HCT116 (cell line): ENCODE data around the gene BCHE.

Experiments used
- CEBPB ChIP-seq: IDR thresholded peaks from 2 replicates; pipeline ENCODE4 v1.6.1; 2012; ENCODE audit warnings: low read depth
- EZH2 ChIP-seq: fragments of 200-600 bp; sonication (generic); IDR thresholded peaks from 2 replicates; pipeline ENCODE4 v1.6.1; 2017; ENCODE audit warnings: antibody characterized with exemption, mixed run types
- POLR2A ChIP-seq: IDR thresholded peaks from 2 replicates; pipeline ENCODE4 v1.7.0; 2011; ENCODE audit warnings: borderline replicate concordance; ENCODE audit not compliant: insufficient read depth, insufficient read length; ENCODE audit errors: extremely low read depth
- POLR2AphosphoS5 ChIP-seq: IDR thresholded peaks from 2 replicates; pipeline ENCODE4 v1.6.1; 2011; ENCODE audit warnings: mild to moderate bottlenecking, low read depth, low read length, moderate library complexity
- SP1 ChIP-seq: IDR thresholded peaks from 2 replicates; pipeline ENCODE4 v1.6.1; 2012; ENCODE audit warnings: low read depth
- SRF ChIP-seq: IDR thresholded peaks from 2 replicates; pipeline ENCODE4 v1.6.1; 2012; ENCODE audit warnings: low read depth
- TF ChIP-seq, protein P1 (sequence below), 3 experiments: fragments of 200-600 bp in 1 of 3; sonication (generic) in 1 of 3; IDR thresholded peaks in 2 of 3; conservative IDR thresholded peaks in 1 of 3; 2 replicates each; pipeline ENCODE4 v1.5.1; 2012 to 2017; ENCODE audit warnings: low read depth in 2 of 3, low read length in 2 of 3, antibody characterized with exemption in 1 of 3, borderline replicate concordance in 1 of 3, control low read depth in 1 of 3, mild to moderate bottlenecking in 1 of 3, mixed read lengths in 1 of 3, mixed run types in 1 of 3, moderate library complexity in 1 of 3; ENCODE audit not compliant: insufficient read depth in 1 of 3

- TF ChIP-seq, protein P1, sequence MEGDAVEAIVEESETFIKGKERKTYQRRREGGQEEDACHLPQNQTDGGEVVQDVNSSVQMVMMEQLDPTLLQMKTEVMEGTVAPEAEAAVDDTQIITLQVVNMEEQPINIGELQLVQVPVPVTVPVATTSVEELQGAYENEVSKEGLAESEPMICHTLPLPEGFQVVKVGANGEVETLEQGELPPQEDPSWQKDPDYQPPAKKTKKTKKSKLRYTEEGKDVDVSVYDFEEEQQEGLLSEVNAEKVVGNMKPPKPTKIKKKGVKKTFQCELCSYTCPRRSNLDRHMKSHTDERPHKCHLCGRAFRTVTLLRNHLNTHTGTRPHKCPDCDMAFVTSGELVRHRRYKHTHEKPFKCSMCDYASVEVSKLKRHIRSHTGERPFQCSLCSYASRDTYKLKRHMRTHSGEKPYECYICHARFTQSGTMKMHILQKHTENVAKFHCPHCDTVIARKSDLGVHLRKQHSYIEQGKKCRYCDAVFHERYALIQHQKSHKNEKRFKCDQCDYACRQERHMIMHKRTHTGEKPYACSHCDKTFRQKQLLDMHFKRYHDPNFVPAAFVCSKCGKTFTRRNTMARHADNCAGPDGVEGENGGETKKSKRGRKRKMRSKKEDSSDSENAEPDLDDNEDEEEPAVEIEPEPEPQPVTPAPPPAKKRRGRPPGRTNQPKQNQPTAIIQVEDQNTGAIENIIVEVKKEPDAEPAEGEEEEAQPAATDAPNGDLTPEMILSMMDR (IDR thresholded peaks at IDR 0.05 in 2 of 3, conservative IDR thresholded peaks at IDR 0.05 in 1 of 3; ENCODE audit: borderline replicate concordance in 1 of 3, insufficient read depth in 1 of 3, low read depth in 2 of 3, low read length in 2 of 3): no peak
- TF ChIP-seq POLR2A (no peak), SRF (no peak), CEBPB (no peak), EZH2 (no peak), SP1 (no peak), POLR2AphosphoS5 (no peak)
Measured at GRCh38 chr3:165800970-165801369, 36.3 kb downstream of the BCHE start.
